Panc1 (cell line): ENCODE results near the gene TMEM259. TPM values are rescaled to one million over a fixed set of nuclear protein-coding genes. Genes with fewer than 3 reads are reported as not detected.

Experiments used
- ATAC-seq: fragments of 200-7000 bp; cut with Tn5 transposase; 2 replicates; pipeline ENCODE4 v1.9.1; 2020; ENCODE audit warnings: mild to moderate bottlenecking, moderate library complexity
- BruUV-seq: library from RNA; stranded (reverse); fragments of 400-500 nt; replicated peaks from 2 replicates; lab custom pipeline; 2021; lab: Mats Ljungman, UMichigan
- CTCF ChIA-PET: fragments of 300-600 bp; sonication (Branson Sonifier 250); formaldehyde crosslinking; loops from one replicate; lab custom pipeline; 2022; ENCODE audit warnings: antibody characterized with exemption; lab: Charles Lee
- POLR2A ChIA-PET: fragments of 300-600 bp; sonication (Branson Sonifier 250); formaldehyde crosslinking; loops from one replicate; lab custom pipeline; 2022; ENCODE audit warnings: antibody characterized with exemption; lab: Charles Lee
- DNase-seq: peaks from one replicate; pipeline ENCODE4 v3.0.0-alpha.2; 2010; ENCODE audit warnings: low read depth, low spot score
- H3K27ac ChIP-seq: 2 replicates; pipeline ENCODE4 v1.5.1; 2011; ENCODE audit warnings: mild to moderate bottlenecking, low read length, inconsistent platforms
- H3K27me3 ChIP-seq: fragments of 200-500 bp; sonication (Bioruptor generic); 2 replicates; pipeline ENCODE4 v1.6.0; 2014; ENCODE audit warnings: low read length, inconsistent platforms; ENCODE audit not compliant: control insufficient read depth, insufficient read depth
- H3K36me3 ChIP-seq: fragments of 200-500 bp; sonication (Bioruptor generic); 2 replicates; pipeline ENCODE4 v1.5.1; 2014; ENCODE audit warnings: inconsistent platforms, mild to moderate bottlenecking, low read length, moderate library complexity; ENCODE audit not compliant: control insufficient read depth, insufficient read depth
- H3K4me1 ChIP-seq: 2 replicates; pipeline ENCODE4 v1.5.1; 2011; ENCODE audit warnings: inconsistent platforms, mild to moderate bottlenecking, low read length, moderate library complexity; ENCODE audit not compliant: control insufficient read depth, insufficient read depth
- H3K4me3 ChIP-seq, 2 experiments: 2 replicates each; pipeline ENCODE4 v1.5.1; 2011 to 2012; ENCODE audit warnings: low read depth in 2 of 2, low read length in 2 of 2, mild to moderate bottlenecking in 2 of 2, inconsistent platforms in 1 of 2, moderate library complexity in 1 of 2
- H3K9me3 ChIP-seq: fragments of 200-500 bp; sonication (Bioruptor generic); 2 replicates; pipeline ENCODE4 v1.5.1; 2014; ENCODE audit warnings: low read depth, mild to moderate bottlenecking, inconsistent platforms, low read length, moderate library complexity; ENCODE audit not compliant: control insufficient read depth, insufficient read depth
- POLR2AphosphoS5 ChIP-seq: IDR thresholded peaks from 2 replicates; pipeline ENCODE4 v1.6.1; 2012; ENCODE audit warnings: mild to moderate bottlenecking, low read depth, low read length, moderate library complexity
- SIN3A ChIP-seq: IDR thresholded peaks from 2 replicates; pipeline ENCODE4 v1.6.1; 2012; ENCODE audit warnings: low read depth, mild to moderate bottlenecking, low read length, moderate library complexity, borderline replicate concordance; ENCODE audit not compliant: insufficient read depth
- TCF7L2 ChIP-seq: IDR thresholded peaks from 2 replicates; pipeline ENCODE4 v1.6.1; 2011; ENCODE audit warnings: mild to moderate bottlenecking, low read depth, low read length, inconsistent platforms
- in situ Hi-C: cut with HindIII; loops from 2 replicates; pipeline ENCODE4 v1.10.0; 2016; ENCODE audit warnings: low sequenced_read_pairs, low pct_unique_long_range_greater_than_20kb
- intact Hi-C: fragments of 100-400 bp; cut with micrococcal nuclease; formaldehyde crosslinking; loops from one replicate; pipeline ENCODE4 v1.10.0; 2022; ENCODE audit not compliant: unreplicated experiment
- total RNA-seq: library from RNA; stranded (reverse); gene quantifications from one replicate; pipeline ENCODE4 v1.2.1, GENCODE V29; 2021; ENCODE audit not compliant: unreplicated experiment
- TF ChIP-seq, protein P1 (sequence below), 2 experiments: IDR thresholded peaks; 2 replicates each; pipeline ENCODE4 v1.6.1; 2011 to 2012; ENCODE audit warnings: low read depth in 2 of 2, control low read depth in 1 of 2, low read length in 1 of 2, mild to moderate bottlenecking in 1 of 2, moderate library complexity in 1 of 2; ENCODE audit not compliant: insufficient read depth in 1 of 2
- TF ChIP-seq, protein P2 (sequence below): fragments of 450-650 bp; IDR thresholded peaks from 2 replicates; pipeline ENCODE4 v1.5.1; 2017; ENCODE audit warnings: mild to moderate bottlenecking

The TMEM259 gene
- total RNA-seq, 1 experiment from 2014 or later = 193 TPM

DNA sequence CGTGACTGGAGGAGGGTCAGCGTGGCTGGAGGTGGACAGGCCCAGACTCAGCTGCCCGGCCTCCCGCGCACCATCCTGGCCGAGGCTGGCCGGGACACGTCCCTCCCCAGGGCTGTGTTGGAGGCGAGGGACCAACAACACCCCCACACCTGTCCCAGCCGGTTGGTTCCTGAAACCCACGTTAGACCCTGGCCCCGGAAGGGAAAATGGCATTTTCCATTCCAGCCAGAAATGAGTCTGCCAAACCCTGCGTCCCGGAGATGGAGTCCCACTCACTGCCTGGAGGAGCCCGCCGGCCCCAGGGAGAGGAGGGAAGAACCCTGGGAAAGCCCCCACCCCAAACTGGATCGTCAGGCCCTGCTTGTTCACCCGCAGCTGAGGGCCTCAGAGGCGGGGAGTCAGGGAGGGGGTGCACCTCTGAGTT, 41.6 kb downstream of the TMEM259 start:
- H3K27me3 ChIP-seq = no peaks in the 10 kb centered on the region
- peaks cover 11% of the 10 kb centered on the region for H3K4me1 ChIP-seq
- TF ChIP-seq POLR2AphosphoS5 = no peak
- TF ChIP-seq, protein P1, sequence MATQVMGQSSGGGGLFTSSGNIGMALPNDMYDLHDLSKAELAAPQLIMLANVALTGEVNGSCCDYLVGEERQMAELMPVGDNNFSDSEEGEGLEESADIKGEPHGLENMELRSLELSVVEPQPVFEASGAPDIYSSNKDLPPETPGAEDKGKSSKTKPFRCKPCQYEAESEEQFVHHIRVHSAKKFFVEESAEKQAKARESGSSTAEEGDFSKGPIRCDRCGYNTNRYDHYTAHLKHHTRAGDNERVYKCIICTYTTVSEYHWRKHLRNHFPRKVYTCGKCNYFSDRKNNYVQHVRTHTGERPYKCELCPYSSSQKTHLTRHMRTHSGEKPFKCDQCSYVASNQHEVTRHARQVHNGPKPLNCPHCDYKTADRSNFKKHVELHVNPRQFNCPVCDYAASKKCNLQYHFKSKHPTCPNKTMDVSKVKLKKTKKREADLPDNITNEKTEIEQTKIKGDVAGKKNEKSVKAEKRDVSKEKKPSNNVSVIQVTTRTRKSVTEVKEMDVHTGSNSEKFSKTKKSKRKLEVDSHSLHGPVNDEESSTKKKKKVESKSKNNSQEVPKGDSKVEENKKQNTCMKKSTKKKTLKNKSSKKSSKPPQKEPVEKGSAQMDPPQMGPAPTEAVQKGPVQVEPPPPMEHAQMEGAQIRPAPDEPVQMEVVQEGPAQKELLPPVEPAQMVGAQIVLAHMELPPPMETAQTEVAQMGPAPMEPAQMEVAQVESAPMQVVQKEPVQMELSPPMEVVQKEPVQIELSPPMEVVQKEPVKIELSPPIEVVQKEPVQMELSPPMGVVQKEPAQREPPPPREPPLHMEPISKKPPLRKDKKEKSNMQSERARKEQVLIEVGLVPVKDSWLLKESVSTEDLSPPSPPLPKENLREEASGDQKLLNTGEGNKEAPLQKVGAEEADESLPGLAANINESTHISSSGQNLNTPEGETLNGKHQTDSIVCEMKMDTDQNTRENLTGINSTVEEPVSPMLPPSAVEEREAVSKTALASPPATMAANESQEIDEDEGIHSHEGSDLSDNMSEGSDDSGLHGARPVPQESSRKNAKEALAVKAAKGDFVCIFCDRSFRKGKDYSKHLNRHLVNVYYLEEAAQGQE (IDR thresholded peaks at IDR 0.05; ENCODE audit: insufficient read depth in 1 of 2, low read depth in 2 of 2, low read length in 1 of 2) = no peak
- no peak for TF ChIP-seq TCF7L2
- no peak for TF ChIP-seq SIN3A
- TF ChIP-seq, protein P2, sequence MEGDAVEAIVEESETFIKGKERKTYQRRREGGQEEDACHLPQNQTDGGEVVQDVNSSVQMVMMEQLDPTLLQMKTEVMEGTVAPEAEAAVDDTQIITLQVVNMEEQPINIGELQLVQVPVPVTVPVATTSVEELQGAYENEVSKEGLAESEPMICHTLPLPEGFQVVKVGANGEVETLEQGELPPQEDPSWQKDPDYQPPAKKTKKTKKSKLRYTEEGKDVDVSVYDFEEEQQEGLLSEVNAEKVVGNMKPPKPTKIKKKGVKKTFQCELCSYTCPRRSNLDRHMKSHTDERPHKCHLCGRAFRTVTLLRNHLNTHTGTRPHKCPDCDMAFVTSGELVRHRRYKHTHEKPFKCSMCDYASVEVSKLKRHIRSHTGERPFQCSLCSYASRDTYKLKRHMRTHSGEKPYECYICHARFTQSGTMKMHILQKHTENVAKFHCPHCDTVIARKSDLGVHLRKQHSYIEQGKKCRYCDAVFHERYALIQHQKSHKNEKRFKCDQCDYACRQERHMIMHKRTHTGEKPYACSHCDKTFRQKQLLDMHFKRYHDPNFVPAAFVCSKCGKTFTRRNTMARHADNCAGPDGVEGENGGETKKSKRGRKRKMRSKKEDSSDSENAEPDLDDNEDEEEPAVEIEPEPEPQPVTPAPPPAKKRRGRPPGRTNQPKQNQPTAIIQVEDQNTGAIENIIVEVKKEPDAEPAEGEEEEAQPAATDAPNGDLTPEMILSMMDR = no peak
- ChIA-PET CTCF (no interaction called here), POLR2A (no interaction called here)
- H3K36me3 ChIP-seq = peaks cover under 1% of the 10 kb centered on the region; the same call in 1 of the 2 replicates
- H3K4me3 ChIP-seq = no peak overlapping the region
- DNase-seq (no peak), ATAC-seq (no peak)
- intact Hi-C loops (no loop called here), in situ Hi-C loops (no loop called here)
- H3K9me3 ChIP-seq = no peaks in the 10 kb centered on the region
- H3K27ac ChIP-seq = no peak overlapping the region
- BruUV-seq = no TSS peak

DNA sequence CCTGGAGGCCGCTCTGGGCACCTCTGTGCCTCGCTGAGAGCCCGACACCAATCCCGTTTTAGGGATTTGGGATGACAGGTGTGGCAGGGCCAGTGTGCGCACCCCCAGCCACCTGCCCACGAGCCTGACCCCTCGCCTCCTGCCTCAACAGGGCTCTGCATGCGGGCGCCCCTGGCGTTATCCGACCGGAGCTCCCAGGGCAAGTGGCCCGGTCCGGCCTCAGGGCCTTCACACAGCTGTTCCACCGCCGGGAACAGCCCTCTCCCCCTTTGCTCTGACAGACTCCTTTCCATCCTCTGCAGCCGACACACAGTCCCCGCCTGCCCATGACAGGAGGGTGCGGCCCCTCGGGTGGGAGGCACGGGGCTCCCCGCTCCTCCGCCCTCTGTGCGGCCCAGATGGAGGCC, 43.9 kb downstream of the TMEM259 start:
- DNase-seq (no peak), ATAC-seq (peak; percentile 33; the same call in 1 of the 2 replicates)
- TF ChIP-seq SIN3A (no peak), POLR2AphosphoS5 (no peak), TCF7L2 (no peak)
- TF ChIP-seq, protein P1 (IDR thresholded peaks at IDR 0.05; ENCODE audit: insufficient read depth in 1 of 2, low read depth in 2 of 2, low read length in 1 of 2) = no peak
- TF ChIP-seq, protein P2 = no peak
- H3K4me1 ChIP-seq = peaks cover 7% of the 10 kb centered on the region
- H3K27me3 ChIP-seq = no peaks in the 10 kb centered on the region
- no peak overlapping the region for H3K4me3 ChIP-seq
- H3K27ac ChIP-seq = no peak overlapping the region
- no peaks in the 10 kb centered on the region for H3K9me3 ChIP-seq
- ChIA-PET POLR2A (no interaction called here), CTCF (no interaction called here)
- BruUV-seq = no TSS peak
- intact Hi-C loops = no loop called here
- in situ Hi-C loops = no loop called here
- H3K36me3 ChIP-seq = 0 out of 2 replicates have a peak, but pooled peaks cover 2% of the 10 kb centered on the region
